ENCODE measurements around the gene VPS36.
"Not testable (repeated sequence)": the region's sequence is repeated elsewhere in the genome, so short reads cannot be mapped to it uniquely, and the experiment has no call there.

The VPS36 gene

DNA sequence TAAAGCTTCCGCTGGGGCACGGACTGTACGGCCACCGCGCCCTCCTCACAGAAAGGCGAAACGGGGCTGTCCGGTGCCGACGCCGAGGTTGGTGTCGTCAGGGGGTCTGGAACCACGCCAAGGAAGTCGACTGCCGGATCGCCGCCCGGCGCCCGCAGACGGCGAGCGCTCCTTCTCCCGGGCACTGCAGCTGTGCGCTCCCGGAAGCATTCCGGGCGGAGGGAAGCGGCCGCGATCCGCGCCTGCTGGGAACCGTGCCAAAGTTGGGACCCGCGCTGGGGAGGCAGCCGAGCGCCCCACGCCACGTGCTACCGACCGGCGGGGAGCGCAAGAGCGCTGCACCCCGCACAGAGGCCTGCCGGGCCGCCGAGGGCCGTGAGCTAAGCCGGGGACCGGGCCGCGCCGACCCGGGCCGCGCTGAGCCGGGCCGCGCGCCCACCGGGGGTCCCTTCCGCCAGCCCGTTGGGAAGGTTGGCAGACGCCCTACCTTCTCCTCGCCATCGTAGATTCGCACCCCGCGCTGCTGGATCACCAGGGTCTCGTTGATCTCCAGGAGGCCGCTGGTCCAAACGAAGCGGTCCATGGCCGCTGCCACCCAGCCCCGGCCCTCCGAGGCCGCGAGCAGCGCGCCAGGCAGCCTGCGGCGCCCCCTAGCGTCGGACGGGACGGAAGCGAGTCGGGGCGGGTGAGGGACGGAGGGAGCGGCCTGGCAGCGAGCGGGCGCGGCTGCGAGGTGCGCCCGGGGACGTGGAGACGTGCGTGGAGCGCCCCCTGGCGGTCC lies at the start of gene VPS36:
Gene VPS36, minus strand, starts transcription at position 623 of the 781 bp plus-strand sequence. Its CDS starts 40 bp downstream, at position 583.
- POLR2A ChIA-PET: interaction anchor here (0.8 to 1.5 kb wide), 2 partner anchors 13 to 22 kb away, joined by 3 read pairs; no protein-coding TSS in a partner anchor
- no peak for TF ChIP-seq PKNOX1 (IDR thresholded peaks at IDR 0.05)
- TF ChIP-seq LEF1 (IDR thresholded peaks at IDR 0.05; ENCODE audit: borderline replicate concordance): peak; percentile 93
- no peak for TF ChIP-seq FOXA1 (IDR thresholded peaks at IDR 0.05)
- TF ChIP-seq BHLHE40 (IDR thresholded peaks at IDR 0.05; ENCODE audit: borderline replicate concordance): no peak
- no peak for TF ChIP-seq HDGF (IDR thresholded peaks at IDR 0.05; ENCODE audit: borderline replicate concordance)
- TF ChIP-seq ZNF384 (IDR thresholded peaks at IDR 0.05): no peak
- TF ChIP-seq TARDBP (IDR thresholded peaks at IDR 0.05): no peak
- 0 out of 2 replicates have a peak, but pooled peaks have one; percentile 43 for TF ChIP-seq L3MBTL2 (conservative IDR thresholded peaks at IDR 0.05)
- no peak; the same call in 1 of the 2 replicates for TF ChIP-seq CTBP1 (IDR thresholded peaks at IDR 0.05; ENCODE audit: borderline replicate concordance)
- TF ChIP-seq FOXM1 (IDR thresholded peaks at IDR 0.05; ENCODE audit: borderline replicate concordance): peak; percentile 26; the same call in 1 of the 2 replicates
- TF ChIP-seq SP1 (IDR thresholded peaks at IDR 0.05): no peak
- no peak for TF ChIP-seq FOXK2 (IDR thresholded peaks at IDR 0.05)
- no peak for TF ChIP-seq ARNT (IDR thresholded peaks at IDR 0.05)
- no peak for TF ChIP-seq NFRKB (IDR thresholded peaks at IDR 0.05)
- no peak for TF ChIP-seq SUZ12 (IDR thresholded peaks at IDR 0.05)
- no peak; the same call in 1 of the 2 replicates for TF ChIP-seq ELF4 (IDR thresholded peaks at IDR 0.05)

DNA sequence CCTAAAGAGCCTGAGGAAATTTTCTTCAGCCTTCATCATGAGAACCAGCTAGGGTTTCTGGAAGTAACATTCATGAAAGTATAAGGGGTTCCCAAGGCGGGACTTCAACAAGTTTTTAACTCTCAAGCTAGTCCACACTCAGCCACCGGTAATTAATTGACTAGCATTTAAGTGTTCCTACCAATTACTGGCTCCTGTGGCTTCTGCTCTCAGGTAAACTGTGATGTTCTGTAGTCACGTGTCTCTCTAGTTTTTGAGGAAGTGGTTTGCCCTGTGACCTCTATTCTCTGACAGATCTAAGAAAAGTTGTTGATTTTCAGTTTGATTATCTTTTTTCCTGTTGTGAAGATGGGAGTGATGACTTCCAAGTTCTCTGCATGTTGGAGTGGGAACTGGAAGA lies 47.5 kb upstream of the VPS36 start:
- POLR2A ChIA-PET; CTCF ChIA-PET; DNase-seq (ENCODE audit: extremely low spot score): not testable (repeated sequence)

More for the DNA sequence above, at the start of gene VPS36:
- DNase-seq (ENCODE audit: extremely low spot score): peak; percentile 89
- CTCF ChIA-PET: interaction anchor here (0.6 to 1.8 kb wide), 14 partner anchors 8 to 322 kb away, joined by 3 to 11 read pairs (median 4); partner anchors contain the start of gene THSD1

DNA sequence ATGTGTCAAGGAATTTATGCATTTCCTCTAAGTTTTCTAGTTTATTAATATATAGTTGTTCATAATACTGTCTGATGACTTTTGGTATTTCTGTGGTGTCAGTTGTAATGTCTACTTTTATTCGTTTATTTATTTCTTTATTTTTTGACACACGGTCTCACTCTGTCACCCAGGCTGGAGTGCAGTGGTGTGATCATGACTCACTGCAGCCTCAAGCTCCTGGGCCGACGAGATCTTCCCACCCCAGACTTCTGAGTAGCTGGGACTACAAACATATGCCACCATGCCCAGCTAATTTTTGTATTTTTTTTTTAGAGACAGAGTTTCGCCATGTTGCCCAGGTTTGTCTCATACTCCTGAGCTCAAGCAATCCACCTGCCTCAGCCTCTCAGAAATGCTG lies 43.8 kb upstream of the VPS36 start:
- DNase-seq (ENCODE audit: extremely low spot score); CTCF ChIA-PET: not testable (repeated sequence)

DNA sequence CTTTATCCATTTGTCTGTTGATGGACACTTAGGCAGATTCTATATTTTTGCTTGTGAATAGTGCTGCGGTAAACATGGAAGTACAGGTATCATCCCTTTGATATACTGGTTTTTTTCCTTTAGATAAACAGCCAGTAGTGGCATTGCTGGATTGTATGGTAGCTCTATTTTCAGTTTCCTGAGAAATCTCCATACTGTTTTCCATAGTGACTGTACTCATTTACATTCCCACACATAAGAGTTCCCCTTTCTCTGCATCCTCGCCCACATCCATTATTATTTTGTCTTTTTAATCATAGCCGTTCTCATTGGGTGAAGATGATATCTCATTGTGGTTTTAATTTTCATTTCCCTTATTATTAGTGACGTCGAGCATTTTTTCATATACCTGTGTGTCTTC lies 40.6 kb upstream of the VPS36 start:
- CTCF ChIA-PET; DNase-seq (ENCODE audit: extremely low spot score); POLR2A ChIA-PET: not testable (repeated sequence)

More for the DNA sequence above, 43.8 kb upstream of the VPS36 start:
- POLR2A ChIA-PET: not testable (repeated sequence)

DNA sequence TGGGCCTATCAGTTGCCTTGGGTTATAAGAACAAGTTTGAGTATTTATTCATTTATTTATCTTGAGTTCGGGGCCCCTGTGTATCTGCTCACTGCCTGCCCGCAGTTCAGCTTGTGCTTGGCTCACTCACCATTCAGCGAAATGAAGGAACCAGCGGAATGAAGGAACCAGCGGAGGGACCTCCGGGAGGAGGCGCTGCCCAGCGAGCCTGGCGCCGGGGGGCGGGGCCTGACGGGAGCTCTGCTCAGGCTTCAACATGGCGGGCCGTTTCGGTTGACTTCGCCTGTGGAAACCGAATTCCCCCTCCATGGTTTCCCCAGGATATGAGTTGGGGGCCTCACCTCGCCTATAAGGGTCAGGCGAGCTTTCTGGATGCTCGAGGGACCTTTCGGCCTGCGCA lies 38.3 kb upstream of the VPS36 start:
- CTCF ChIA-PET; POLR2A ChIA-PET; DNase-seq (ENCODE audit: extremely low spot score): not testable (repeated sequence)

- POLR2A ChIA-PET; DNase-seq (ENCODE audit: extremely low spot score); CTCF ChIA-PET: not testable (repeated sequence)
Measured at GRCh38 chr13:52487078-52487477, 36.6 kb upstream of the VPS36 start.

- DNase-seq (ENCODE audit: extremely low spot score); POLR2A ChIA-PET; CTCF ChIA-PET: not testable (repeated sequence)
Measured at GRCh38 chr13:52480677-52481428, 30.4 kb upstream of the VPS36 start.

GRCh38 chr13:52468487-52468886 lies 18.1 kb upstream of the VPS36 start:
- CTCF ChIA-PET; POLR2A ChIA-PET; DNase-seq (ENCODE audit: extremely low spot score): not testable (repeated sequence)

GRCh38 chr13:52463526-52463925 lies 13.1 kb upstream of the VPS36 start:
- no peak for DNase-seq (ENCODE audit: extremely low spot score)
- CTCF ChIA-PET: no interaction called here
- POLR2A ChIA-PET: interaction anchor here (1.1 kb wide), 1 partner anchor 13 kb away, joined by 3 read pairs; the partner anchor contains the start of gene VPS36
- TF ChIP-seq PKNOX1 (IDR thresholded peaks at IDR 0.05) (no peak), FOXK2 (IDR thresholded peaks at IDR 0.05) (no peak), LEF1 (IDR thresholded peaks at IDR 0.05; ENCODE audit: borderline replicate concordance) (no peak), ZNF384 (IDR thresholded peaks at IDR 0.05) (no peak), SP1 (IDR thresholded peaks at IDR 0.05) (no peak), CTBP1 (IDR thresholded peaks at IDR 0.05; ENCODE audit: borderline replicate concordance) (no peak), FOXA1 (IDR thresholded peaks at IDR 0.05) (no peak), BHLHE40 (IDR thresholded peaks at IDR 0.05; ENCODE audit: borderline replicate concordance) (no peak), NFRKB (IDR thresholded peaks at IDR 0.05) (no peak), L3MBTL2 (conservative IDR thresholded peaks at IDR 0.05) (no peak), ARNT (IDR thresholded peaks at IDR 0.05) (no peak), HDGF (IDR thresholded peaks at IDR 0.05; ENCODE audit: borderline replicate concordance) (no peak), ELF4 (IDR thresholded peaks at IDR 0.05) (no peak), FOXM1 (IDR thresholded peaks at IDR 0.05; ENCODE audit: borderline replicate concordance) (no peak), TARDBP (IDR thresholded peaks at IDR 0.05) (no peak), SUZ12 (IDR thresholded peaks at IDR 0.05) (no peak)
